Mesenteric fat pad (tissue), 1 donor: ENCODE results near the gene NIPAL3. TPM values are rescaled to one million over a fixed set of nuclear protein-coding genes. Genes with fewer than 3 reads are reported as not detected.
"Not testable (repeated sequence)": the region's sequence is repeated elsewhere in the genome, so short reads cannot be mapped to it uniquely, and the experiment has no call there.

ENCODE experiments used
- DNase-seq: peaks from one replicate; pipeline ENCODE4 v3.0.0-alpha.2; 2020; ENCODE audit warnings: low spot score
- total RNA-seq: library from RNA; stranded (reverse); fragmentation: NEBNext Ultra II Directional; extraction: Animal tissue kit (Norgen Biotek cat#: 25700); gene quantifications from one replicate; pipeline ENCODE4 v1.2.1, GENCODE V29; 2021
- donor health status: DM: yes; HTN: yes; CAD: no.

Gene NIPAL3
- total RNA-seq, 1 donor from 2014 or later, result 9.6 TPM

GRCh38 chr1:24455272-24455671 is 39.7 kb downstream of the NIPAL3 start:
- no peak for DNase-seq

GRCh38 chr1:24457866-24458265 is 42.3 kb downstream of the NIPAL3 start:
- DNase-seq, result no peak

GRCh38 chr1:24459551-24460266 is 44.1 kb downstream of the NIPAL3 start:
- DNase-seq, result no peak

GRCh38 chr1:24462128-24462527 is 46.5 kb downstream of the NIPAL3 start:
- not testable (repeated sequence) for DNase-seq

- DNase-seq, result no peak
Observed at GRCh38 chr1:24463776-24464735, 48.5 kb downstream of the NIPAL3 start.

GRCh38 chr1:24465099-24465498 is 49.5 kb downstream of the NIPAL3 start:
- no peak for DNase-seq

- DNase-seq, result no peak
Observed at GRCh38 chr1:24465638-24466037, 50.0 kb downstream of the NIPAL3 start.

- no peak for DNase-seq
Observed at GRCh38 chr1:24468685-24469316, 53.2 kb downstream of the NIPAL3 start.

- no peak for DNase-seq
Observed at GRCh38 chr1:24470592-24470991, 55.0 kb downstream of the NIPAL3 start.

GRCh38 chr1:24472527-24473251 is 57.1 kb downstream of the NIPAL3 start:
- DNase-seq, result no peak

- no peak for DNase-seq
Observed at GRCh38 chr1:24474193-24474592, 58.6 kb downstream of the NIPAL3 start.

GRCh38 chr1:24475700-24476099 is 60.1 kb downstream of the NIPAL3 start:
- DNase-seq, result no peak

- no peak for DNase-seq
Observed at GRCh38 chr1:24476571-24476970, 61.0 kb downstream of the NIPAL3 start.

- DNase-seq, result no peak
Observed at GRCh38 chr1:24477309-24477708, 61.7 kb downstream of the NIPAL3 start.

- no peak for DNase-seq
Observed at GRCh38 chr1:24481101-24481500, 65.5 kb downstream of the NIPAL3 start.

- no peak for DNase-seq
Observed at GRCh38 chr1:24481843-24482610, 66.4 kb downstream of the NIPAL3 start.

GRCh38 chr1:24483441-24483840 is 67.8 kb downstream of the NIPAL3 start:
- DNase-seq, result no peak

- no peak for DNase-seq
Observed at GRCh38 chr1:24484199-24484598, 68.6 kb downstream of the NIPAL3 start.

GRCh38 chr1:24486331-24487065 is 70.9 kb downstream of the NIPAL3 start:
- DNase-seq, result no peak

- DNase-seq, result no peak
Observed at GRCh38 chr1:24487455-24487854, 71.9 kb downstream of the NIPAL3 start.
